GM21526 (cell line): Measurements from ENCODE around the gene PRR11.
"Not testable (repeated sequence)": the region's sequence is repeated elsewhere in the genome, so short reads cannot be mapped to it uniquely, and the experiment has no call there.

Experiments used
- ATAC-seq: cut with Tn5 transposase; IDR thresholded peaks from one replicate; pipeline ENCODE4 v1.9.1; 2021; ENCODE audit warnings: moderate library complexity; ENCODE audit not compliant: unreplicated experiment, low FRiP score

PRR11 gene

DNA sequence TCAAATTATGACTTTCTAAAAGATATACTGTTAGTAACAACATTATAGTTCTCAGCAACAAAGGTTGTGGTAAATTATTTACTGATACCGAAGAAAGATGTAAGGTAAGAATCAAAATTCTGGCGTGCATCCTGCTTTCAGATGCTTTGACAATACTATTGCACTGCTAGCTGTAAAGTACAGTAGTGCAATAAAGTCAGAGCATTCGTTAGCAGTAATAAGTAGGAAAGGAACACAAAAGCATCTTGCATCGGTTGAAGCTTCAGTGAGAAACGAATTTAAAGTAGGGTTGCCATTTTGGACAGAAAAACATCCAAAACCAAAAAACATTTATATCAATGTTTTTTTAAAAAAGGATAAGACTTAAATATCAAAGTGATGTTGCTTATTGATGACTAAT, 4.5 kb upstream of the PRR11 start:
- no peak for ATAC-seq

DNA sequence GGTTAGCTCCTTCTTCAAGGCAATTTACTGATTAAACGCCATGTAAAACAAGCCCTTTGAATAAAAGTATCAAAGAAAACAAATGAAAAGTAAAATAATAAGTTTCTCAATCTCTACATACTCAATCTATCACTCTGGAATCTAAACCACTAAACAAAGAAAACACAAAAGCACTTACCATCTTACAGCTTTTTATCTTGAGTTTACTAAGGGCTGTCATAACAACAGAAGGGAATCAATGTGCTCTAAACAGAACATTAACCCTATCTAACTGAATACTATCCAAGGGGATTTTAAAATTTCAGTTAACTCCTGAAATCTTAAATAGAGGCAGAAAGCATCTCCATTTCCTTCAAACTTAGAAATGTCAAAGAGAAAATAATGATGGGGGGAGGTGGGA, 4.0 kb upstream of the PRR11 start:
- no peak for ATAC-seq

DNA sequence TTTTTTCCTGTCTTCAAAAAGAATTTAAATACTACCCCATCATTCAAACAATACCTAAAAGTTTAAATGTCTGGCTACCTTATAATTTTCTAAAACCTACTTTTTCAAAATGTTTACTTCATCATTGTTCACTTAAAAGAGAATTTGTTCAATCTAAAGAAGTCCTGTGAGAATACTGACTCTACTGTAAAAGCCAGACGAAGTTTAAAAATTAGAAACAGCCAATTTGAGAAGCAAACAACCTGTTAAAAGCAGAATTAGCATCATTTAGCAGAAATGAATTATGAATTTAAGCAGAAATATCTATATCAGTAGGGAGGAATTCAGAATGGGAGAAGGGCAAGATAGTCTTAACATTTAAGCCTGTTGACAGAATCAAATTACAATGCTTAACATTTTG, 2.6 kb upstream of the PRR11 start:
- no peak for ATAC-seq

DNA sequence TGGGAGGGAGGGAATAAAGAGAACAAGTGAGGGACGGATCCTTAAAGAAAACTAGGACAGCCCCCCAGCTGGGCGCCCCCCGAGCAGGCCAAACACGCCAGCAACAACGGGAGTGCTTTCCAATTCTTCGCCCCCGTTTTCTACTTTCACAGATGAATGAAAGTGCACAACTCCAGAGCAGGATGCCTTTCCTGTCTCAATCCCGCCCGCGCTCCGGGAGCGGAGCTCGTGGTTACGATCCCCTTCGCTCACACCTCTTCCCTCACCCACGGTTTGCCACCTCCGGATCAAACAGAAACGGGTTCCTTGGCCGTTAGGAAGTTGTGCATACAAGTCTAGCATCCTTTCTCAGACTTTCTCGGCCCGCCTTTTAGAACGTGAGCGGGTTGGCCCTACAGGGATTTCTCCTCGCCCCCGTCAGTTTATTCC, 1.2 kb upstream of the PRR11 start:
- ATAC-seq, result no peak

DNA sequence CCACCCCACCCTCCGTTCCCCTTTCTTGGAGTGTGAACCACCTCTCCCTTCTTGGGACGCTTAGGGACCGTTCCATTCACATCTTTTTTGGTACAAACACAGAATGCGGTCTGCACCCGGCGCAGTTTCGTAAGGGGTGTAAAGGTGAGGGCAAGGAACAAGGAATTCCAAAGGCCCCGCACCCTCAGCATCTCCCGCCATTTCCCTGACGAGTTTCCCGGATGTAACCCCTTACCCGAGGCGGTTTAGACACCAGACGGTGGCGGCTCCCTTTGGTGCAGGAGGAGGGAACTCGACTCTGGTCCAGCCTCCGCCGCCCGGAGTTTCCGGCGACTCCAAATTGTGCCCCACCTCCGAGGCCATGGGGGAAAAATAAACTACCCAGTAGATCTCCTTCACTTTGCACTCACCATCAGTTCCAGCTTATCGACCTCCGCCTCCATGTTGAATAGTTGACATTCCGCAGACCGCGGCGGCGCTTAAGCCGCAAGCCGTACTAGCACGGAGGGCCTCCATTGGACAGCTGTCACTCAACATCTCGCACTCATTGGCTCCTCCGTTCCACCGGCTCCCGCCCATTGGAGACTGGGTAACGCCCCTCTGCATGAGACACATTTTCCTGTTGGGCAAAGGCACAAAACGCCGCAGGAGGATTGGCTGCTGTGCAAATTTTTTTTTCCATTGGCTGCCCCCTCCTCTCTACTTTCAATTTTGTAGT, 666 bp upstream of the PRR11 start, which contains the start of gene SKA2:
Gene SKA2 (minus strand): TSS at position 466 of the 718 bp plus-strand sequence. CDS start 23 bp downstream, at position 443.
- peak; percentile 81 for ATAC-seq

DNA sequence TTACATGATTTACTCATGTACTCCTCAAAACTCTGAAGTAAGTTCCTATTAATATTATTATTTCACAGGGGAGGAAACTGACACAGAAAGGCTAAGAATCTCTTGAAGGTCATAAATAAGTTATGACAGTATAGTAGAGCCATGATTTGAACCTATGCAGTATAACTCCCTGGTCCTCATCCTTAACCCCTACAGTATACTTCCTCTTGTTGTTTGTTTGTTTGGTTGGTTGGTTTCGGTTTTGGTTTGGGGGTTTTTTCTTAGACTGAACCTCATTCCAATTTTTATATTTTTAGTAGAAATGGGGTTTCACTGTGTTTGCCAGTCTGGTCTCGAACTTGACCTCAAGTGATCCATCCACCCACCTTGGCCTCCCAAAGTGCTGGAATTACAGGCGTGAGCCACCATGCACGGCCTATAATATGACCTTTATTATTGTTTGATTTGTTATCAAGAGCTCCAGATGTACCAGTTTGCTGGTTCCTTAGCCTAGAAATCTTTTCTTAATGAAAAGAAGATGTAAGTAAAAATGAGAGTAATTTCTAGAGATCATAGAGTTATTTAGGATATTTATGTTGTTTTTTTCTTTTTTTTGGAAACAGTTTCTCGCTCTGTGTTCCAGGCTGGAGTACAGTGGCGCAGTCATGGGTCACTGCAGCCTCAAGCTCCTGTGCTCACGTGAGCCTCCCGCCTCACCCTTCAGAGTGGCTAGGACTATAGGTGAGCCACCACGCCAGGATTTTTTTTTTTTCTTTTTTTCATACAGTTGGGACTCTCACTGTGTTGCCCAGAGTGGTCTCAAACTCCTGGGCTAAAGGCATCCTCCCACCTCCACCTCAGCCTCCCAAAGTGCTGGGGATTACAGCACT, 4.8 kb downstream of the PRR11 start:
- no peak for ATAC-seq

DNA sequence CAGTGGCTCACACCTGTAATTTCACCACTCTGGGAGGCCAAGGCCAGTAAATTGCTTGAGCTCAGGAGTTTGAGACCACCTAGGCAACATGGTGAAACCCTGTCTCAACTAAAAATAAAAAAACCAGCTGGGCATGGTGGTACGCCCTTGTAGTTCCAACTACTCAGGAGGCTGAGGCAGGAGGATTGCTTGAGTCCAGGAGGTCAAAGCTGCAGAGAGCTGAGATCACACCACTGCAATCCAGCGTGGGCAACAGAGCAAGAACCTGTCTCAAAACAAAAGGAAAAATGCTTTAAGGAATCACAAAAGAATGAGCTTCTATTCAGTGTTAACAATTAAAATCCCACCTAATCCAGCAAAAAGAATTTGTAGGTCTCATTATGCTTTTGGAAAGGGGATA, 5.9 kb downstream of the PRR11 start:
- no peak for ATAC-seq

DNA sequence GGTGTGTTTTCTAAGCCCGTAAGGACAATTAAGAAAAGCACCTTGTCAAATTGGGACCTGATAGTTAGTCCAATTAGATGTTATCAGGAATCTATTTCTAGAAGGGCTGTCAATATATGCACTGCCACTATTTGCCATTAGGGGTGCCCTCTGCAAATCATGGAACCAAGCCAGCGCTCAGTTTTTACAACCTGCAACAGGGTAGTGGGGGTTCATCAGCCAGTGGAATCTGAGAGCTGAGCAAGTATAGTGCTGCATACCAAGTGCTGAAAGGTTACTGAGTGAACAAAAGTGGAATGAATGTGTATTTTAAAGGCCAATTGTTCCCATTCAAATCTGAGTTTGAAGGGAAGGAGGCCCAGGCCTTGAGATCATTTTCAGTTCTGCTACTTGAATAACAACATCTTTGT, 10.4 kb downstream of the PRR11 start:
- peak; percentile 68 for ATAC-seq

DNA sequence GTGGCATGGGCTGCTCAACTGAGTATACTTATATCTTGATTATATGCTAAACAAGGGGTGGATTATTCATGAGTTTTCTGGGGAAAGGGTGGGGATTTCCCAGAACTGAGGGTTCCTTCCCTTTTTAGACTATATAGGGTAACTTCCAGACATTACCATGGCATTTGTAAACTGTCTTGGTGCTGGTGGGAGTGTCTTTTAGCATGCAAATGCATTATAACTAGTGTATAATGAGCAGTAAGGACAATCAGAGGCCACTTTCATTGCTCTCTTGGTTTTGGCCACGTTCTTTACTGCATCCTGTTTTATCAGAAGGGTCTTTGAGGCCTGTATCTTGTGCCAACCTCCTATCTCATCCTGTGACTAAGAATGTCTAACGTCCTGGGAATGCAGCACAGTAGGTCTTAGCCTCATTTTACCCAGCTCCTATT, 12.0 kb downstream of the PRR11 start:
- ATAC-seq, result no peak

DNA sequence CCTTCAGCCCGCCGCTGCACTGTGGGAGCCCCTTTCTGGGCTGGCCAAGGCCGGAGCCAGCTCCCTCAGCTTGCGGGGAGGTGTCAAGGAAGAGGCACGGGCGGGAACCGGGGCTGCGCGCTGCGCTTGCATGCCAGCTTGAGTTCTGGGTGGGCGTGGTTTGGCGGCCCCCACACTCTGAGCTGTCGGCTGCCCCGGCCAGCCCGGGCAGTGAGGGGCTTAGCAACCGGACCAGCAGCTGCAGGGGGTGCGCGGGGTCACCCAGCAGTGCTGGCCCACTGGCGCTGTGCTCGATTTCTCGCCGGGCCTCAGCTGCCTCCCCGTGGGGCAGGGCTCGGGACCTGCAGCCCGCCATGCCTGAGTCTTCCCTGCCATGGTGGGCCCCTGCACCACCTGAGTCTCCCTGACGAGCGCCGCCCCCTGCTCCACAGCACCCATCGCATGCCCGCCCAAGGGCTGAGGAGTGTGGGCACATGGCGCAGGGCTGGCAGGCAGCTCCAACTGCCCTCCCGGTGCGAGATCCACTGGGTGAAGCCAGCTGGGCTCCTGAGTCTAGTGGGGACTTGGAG, 17.0 kb downstream of the PRR11 start:
- ATAC-seq, result no peak

DNA sequence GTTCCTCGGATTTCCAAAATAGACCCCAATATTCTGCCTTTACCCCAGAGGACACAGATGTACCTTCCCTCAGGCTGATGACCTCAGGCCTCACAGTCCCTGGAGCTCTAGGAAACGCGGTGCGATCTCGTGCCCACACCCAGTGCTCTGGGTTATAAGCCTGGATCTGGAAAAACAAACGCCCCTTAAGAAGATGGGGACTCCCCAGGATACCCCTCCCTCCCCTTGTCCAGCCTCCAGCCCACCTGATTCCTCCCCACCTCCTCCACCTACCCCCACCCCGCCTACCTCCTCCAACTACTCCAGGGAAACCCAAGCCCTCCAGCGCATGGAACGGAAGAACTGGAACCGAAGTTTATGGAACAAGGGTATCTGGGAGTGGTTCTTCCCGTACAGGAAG, 19.1 kb downstream of the PRR11 start:
- no peak for ATAC-seq

DNA sequence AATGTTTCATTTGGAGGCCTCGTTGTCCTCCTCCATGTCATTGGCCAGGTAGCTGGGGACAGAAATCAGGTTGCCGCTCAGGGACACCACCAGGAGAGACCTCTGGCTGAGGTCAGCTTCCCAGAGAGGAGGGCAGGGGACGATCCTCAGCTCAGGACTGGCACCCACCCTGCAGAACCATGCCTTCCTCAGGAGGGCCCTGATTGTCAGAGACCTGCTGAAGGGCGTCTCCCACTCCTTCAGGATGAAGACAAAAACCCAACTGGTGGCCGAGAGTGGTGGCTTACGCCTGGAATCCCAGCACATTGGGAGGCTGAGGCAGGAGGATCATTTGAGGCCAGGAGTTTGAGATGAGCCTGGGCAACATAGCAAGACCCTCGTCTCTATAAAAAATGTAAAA, 19.5 kb downstream of the PRR11 start:
- ATAC-seq, result no peak

DNA sequence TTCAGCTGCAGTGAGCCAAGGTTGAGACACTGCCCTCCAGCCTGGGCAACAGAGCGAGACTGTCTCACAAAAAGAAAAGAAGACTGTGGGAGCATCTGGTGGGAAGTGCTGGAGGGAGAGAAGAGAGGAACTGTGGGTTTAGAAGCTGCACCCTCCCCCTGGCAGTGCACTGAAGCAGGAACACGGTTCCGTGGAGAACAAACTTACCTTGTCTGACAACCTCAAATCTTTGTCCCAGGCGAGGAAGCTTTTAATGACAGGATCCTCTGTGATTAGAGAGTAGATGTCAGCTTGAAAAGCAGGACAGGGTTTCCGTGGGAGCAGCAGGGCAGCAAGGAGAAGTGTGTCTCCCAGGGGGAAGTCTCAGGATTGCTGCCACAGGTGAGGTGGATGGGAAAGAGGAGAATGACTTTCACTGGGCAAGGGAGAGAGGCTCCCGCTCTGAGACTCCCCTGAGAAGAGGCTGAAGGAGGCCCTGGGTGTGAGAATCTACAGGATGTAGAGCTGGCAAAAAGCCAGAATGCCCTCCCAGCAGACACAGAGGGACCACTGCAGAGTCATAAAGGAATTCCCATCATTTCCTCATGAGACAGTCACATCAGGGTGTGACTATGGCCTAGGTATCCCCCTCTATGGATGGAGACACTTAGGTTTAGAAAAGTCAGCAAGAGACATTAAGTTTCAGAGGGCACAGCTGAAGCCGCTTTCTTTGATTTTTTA, 22.9 kb downstream of the PRR11 start:
- no peak for ATAC-seq

DNA sequence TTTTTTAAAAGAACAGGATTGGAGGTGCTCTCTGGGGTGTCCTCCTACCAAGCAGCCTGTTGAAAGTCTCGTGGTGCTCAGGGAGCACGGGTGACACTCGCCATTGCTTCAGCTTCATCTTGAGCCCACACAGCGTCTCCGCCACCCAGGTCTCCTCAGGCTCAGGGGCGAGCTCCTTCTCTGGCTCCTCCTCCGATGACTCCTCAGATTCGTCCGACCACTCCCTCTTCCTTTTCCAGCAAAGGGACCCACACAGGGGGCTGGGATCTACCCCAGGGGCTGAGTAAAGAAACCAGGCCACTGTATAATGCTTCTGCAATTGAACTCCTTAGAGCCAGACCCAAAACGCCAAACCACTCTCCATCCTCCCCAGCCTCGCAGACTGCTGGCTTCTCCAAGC, 24.1 kb downstream of the PRR11 start:
- not testable (repeated sequence) for ATAC-seq

DNA sequence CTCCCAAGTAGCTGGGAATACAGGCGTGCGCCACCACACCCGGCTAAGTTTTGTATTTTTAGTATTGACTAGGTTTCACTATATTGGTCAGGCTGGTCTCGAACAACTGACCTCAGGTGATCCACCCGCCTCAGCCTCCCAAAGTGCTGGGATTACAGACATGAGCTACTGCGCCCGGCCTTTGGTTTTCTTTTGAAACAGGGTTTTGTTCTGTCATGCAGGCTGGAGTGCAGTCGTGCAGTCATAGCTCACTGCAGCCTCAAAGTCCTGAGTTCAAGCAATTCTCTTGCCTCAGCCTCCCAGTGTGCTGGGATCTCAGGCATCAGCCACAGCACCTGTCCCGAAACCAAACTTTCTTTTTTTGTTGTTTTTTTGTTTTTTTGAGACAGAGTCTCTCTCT, 25.1 kb downstream of the PRR11 start:
- ATAC-seq, result no peak

DNA sequence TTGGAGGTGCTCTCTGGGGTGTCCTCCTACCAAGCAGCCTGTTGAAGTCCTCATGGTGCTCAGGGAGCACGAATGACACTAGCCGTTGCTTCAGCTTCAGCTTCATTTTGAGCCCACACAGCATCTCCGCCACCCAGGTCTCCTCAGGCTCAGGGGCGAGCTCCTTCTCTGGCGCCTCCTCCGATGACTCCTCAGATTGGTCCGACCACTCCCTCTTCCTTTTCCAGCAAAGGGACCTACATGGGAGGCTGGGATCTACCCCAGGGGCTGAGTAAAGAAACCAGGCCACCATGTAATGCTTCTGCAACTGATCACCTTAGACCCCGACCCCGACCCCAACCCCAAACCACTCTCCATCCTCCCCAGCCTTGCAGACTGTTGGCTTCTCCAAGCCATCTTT, 25.9 kb downstream of the PRR11 start:
- ATAC-seq, result no peak

DNA sequence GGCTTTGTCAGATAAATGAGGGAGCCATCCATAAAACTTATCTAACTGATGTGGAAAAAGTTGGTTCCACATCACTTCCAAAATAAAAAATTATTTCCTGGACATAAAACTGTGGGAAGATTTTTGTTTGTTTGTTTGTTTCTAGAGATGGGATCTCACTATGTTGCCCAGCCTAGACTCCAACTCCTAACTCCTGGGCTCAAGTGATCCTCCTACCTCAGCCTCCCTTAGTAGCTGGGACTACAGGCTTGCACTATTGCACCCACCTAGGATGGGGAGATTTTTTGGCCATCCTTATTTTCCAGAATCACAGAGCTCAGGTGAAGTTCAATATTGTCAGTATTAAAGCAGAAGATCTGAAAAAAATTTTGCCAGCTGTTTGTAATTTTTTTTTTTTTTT, 30.5 kb downstream of the PRR11 start:
- ATAC-seq, result no peak

DNA sequence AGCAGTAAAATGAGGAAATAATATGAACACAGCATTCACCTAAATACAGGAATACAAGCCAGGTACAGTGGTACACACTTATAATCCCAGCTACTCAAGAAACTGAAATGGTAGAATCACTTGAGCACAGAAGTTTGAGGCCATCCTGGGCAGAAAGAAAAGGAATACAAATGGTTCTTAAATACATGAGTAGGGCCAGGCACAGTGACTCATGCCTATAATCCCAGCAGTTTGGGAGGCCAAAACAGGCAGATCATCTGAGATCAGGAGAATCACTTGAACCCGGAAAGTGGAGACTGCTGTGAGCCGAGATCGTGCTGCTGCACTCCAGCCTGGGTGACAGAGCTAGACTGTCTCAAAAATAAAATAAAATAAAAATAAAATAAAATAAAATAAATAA, 31.3 kb downstream of the PRR11 start:
- no peak for ATAC-seq

DNA sequence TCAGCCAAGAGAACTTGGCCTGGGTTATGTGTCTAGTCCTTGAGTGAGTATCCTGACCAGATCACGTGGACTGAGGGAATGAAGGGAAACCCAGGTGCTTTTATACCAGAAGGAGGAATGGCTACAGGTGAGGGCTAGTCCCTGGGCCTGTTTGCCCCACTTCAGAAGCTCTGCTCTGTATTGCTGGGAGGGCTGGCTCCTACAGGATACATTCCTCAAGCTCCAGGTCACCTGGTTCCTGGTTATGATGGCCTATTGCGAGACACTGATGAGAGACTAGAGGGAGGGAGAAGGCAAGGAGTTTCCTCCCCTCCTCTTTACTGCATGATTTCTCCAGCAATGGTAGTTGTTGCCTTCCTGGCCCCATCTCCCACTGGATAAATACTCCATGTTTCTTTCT, 35.3 kb downstream of the PRR11 start:
- no peak for ATAC-seq

DNA sequence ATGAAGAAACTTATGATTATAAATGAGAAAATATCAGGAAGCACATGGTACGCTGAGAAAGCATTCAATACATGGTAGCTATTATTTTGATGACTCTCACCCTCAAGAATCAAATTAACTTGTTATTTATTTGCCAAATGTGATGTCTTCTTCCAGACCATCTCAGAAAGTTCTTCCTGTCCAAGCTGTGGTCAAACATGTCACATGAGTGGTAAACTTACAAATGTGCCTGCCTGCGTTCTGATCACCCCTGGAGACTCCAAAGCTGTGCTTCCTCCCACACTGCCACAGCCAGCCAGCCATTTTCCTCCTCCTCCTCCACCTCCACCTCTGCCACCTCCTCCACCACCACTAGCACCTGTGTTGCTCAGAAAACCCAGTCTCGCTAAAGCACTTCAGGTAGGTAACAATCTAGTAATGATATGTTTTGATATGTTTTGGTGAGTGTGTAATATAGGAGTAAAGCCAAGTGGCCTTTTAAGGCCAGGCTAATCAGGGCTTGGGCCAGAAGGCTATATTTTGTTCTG, 37.9 kb downstream of the PRR11 start:
- ATAC-seq, result no peak

DNA sequence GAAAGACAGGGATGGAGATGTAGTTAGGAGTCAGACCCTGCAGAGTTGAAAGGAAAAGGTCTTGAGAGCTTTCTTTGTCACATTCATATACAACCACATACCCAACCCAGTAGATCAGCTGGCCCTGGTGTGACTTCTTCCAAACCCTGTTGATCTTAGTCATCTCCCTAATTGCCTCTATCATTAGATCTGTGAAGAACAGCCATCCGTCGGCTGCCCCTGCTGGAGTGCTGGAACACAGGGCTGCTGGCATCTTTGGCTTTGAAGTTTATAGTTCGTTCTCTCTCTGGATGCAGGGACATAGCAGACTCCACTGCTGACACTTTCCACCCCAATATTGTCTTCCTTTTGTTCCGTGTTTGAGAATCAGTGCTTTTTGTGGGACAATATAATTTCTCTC, 43.9 kb downstream of the PRR11 start:
- no peak for ATAC-seq
